Measurements from ENCODE around the gene ERFE.

The ERFE gene

DNA sequence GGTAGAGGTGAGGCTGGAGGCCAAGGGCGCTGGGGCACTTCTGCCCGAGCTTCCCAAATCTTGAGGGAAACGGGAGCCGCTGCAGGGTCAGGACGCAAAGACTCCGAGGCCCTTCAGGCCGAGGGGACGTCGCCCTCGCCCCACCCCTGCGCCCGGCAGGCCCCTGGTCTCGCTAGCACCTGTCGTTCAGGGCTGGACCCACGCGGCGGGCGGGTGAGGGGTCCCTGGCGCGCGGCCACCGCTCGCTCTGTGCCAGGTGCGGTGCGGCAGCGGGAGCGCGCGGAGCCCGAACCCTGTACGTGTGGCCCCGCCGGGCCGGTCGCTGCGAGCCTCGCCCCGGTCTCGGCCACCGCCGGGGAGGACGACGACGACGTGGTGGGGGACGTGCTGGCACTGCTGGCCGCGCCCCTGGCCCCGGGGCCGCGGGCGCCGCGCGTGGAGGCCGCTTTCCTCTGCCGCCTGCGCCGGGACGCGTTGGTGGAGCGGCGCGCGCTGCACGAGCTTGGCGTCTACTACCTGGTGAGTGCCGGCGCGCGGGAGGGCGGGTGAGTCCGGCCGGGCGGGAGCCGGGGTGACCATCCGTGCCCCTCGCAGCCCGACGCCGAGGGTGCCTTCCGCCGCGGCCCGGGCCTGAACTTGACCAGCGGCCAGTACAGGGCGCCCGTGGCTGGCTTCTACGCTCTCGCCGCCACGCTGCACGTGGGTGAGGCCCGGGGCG, 4.9 kb downstream of the ERFE start:
- Histone ChIP-seq H3K4me1 (ENCODE audit: control insufficient read depth, insufficient read depth, low read length) (no peaks in the 10 kb centered on the region), H3K36me3 (ENCODE audit: control insufficient read depth, insufficient read depth, low read length) (peaks cover 2% of the 10 kb centered on the region), H3K27me3 (ENCODE audit: control insufficient read depth, insufficient read depth, low read length) (peaks cover 38% of the 10 kb centered on the region), H3K9me3 (ENCODE audit: control insufficient read depth, insufficient read depth, low read length) (no peaks in the 10 kb centered on the region), H3K9ac (ENCODE audit: low read depth, low read length) (no peak overlapping the region), H3K4me3 (ENCODE audit: low read depth, low read length) (peak overlapping the region; percentile 30)

DNA sequence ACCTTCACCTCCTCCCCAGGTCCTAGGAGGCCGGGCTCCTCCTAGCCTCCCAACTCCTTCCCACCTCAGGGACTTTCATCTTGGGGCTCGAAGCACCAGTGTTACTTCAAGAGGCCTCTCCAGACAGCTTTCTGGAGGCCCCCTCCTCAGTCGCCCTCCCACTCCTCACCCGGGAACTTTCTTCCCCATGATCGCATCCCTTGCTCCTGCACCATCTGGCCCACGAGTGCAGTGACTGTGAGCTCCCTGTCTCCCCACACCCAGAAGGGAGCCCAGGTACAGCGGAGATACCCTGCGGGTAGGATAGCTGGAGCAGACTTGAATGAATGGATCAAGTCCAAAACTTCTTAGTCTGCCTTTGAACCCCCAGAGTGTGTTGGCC, 6.1 kb downstream of the ERFE start:
- peaks cover 30% of the 10 kb centered on the region for H3K27me3 ChIP-seq (ENCODE audit: control insufficient read depth, insufficient read depth, low read length)
- H3K9ac ChIP-seq (ENCODE audit: low read depth, low read length): no peak overlapping the region
- no peaks in the 10 kb centered on the region for H3K9me3 ChIP-seq (ENCODE audit: control insufficient read depth, insufficient read depth, low read length)
- peaks cover 2% of the 10 kb centered on the region for H3K36me3 ChIP-seq (ENCODE audit: control insufficient read depth, insufficient read depth, low read length)
- H3K4me3 ChIP-seq (ENCODE audit: low read depth, low read length): no peak overlapping the region
- no peaks in the 10 kb centered on the region for H3K4me1 ChIP-seq (ENCODE audit: control insufficient read depth, insufficient read depth, low read length)

- Histone ChIP-seq H3K9ac (ENCODE audit: low read depth, low read length) (no peak overlapping the region), H3K36me3 (ENCODE audit: control insufficient read depth, insufficient read depth, low read length) (peaks cover 2% of the 10 kb centered on the region), H3K4me1 (ENCODE audit: control insufficient read depth, insufficient read depth, low read length) (no peaks in the 10 kb centered on the region), H3K9me3 (ENCODE audit: control insufficient read depth, insufficient read depth, low read length) (no peaks in the 10 kb centered on the region), H3K27me3 (ENCODE audit: control insufficient read depth, insufficient read depth, low read length) (peaks cover 28% of the 10 kb centered on the region), H3K4me3 (ENCODE audit: low read depth, low read length) (no peak overlapping the region)
Observed at GRCh38 chr2:238165288-238165921, 6.6 kb downstream of the ERFE start.

DNA sequence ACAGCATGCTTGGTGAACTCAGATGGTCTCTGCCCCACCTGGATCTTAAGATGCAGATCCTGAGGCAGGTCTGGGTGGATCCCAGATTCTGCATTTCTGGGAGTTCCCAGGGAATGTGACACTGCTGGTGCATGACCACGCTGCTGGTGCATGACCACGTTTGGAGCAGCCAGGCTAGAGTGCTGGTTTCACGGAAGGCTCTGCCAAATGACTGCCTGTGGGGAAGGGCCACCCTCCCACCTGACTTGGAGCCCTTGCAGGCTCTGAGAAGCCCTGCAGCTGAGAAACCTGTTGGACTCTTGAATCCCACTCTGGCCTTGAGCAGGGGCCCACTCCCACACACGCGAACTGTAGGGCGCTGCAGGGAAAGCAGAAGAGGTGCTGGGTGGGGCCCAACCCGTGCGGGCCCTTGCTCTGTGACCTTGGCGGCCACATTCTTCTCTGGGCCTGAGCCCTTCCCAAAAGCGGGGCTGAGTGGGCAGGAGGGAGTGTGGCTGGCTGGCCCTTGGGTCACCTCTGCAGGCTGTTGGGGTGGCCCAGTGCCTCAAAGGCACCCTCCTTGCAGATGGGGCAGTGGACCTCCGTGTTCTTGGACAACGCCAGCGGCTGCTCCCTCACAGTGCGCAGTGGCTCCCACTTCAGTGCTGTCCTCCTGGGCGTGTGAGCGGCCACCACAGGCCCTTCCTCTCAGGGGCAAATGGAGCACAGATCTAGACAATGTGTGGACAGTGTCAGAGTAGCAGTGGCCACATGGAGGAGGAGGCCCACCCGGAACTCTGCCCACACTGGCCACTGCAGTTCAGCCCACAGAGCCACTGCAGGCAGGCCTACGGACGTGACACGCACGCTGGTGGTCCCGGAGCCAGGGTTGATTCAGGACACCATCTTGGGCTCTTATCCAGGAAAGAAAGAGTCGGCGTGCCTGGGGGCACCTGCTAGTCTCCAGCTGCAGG, 7.9 kb downstream of the ERFE start:
- H3K27me3 ChIP-seq (ENCODE audit: control insufficient read depth, insufficient read depth, low read length): peaks cover 24% of the 10 kb centered on the region
- H3K9me3 ChIP-seq (ENCODE audit: control insufficient read depth, insufficient read depth, low read length): no peaks in the 10 kb centered on the region
- H3K36me3 ChIP-seq (ENCODE audit: control insufficient read depth, insufficient read depth, low read length): peaks cover 2% of the 10 kb centered on the region
- no peaks in the 10 kb centered on the region for H3K4me1 ChIP-seq (ENCODE audit: control insufficient read depth, insufficient read depth, low read length)
- no peak overlapping the region for H3K4me3 ChIP-seq (ENCODE audit: low read depth, low read length)
- no peak overlapping the region for H3K9ac ChIP-seq (ENCODE audit: low read depth, low read length)

DNA sequence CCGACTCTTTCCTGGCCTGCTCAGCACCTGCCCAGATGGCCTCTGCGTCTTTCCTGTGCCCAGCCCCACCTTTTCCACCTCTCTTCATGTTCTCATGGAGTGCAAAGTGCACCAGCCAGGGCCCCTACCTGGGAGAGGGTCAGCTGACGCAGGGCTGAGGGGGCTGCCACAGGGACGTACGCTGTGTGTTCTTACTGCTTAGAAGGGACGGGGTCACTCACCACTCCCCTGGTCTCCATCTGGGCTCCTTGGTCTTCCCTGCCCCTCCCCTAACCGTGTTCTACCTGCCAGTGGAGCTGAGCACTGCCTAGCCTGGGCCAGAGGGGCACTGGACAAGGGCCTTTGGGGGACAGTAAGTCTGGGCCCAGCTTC, 8.6 kb downstream of the ERFE start:
- Histone ChIP-seq H3K9me3 (ENCODE audit: control insufficient read depth, insufficient read depth, low read length) (no peaks in the 10 kb centered on the region), H3K27me3 (ENCODE audit: control insufficient read depth, insufficient read depth, low read length) (peaks cover 23% of the 10 kb centered on the region), H3K36me3 (ENCODE audit: control insufficient read depth, insufficient read depth, low read length) (peaks cover 4% of the 10 kb centered on the region), H3K9ac (ENCODE audit: low read depth, low read length) (no peak overlapping the region), H3K4me1 (ENCODE audit: control insufficient read depth, insufficient read depth, low read length) (no peaks in the 10 kb centered on the region), H3K4me3 (ENCODE audit: low read depth, low read length) (no peak overlapping the region)

GRCh38 chr2:238167761-238168160, 9.0 kb downstream of the ERFE start:
- peaks cover 9% of the 10 kb centered on the region for H3K36me3 ChIP-seq (ENCODE audit: control insufficient read depth, insufficient read depth, low read length)
- no peak overlapping the region for H3K9ac ChIP-seq (ENCODE audit: low read depth, low read length)
- no peaks in the 10 kb centered on the region for H3K4me1 ChIP-seq (ENCODE audit: control insufficient read depth, insufficient read depth, low read length)
- H3K9me3 ChIP-seq (ENCODE audit: control insufficient read depth, insufficient read depth, low read length): no peaks in the 10 kb centered on the region
- no peak overlapping the region for H3K4me3 ChIP-seq (ENCODE audit: low read depth, low read length)
- H3K27me3 ChIP-seq (ENCODE audit: control insufficient read depth, insufficient read depth, low read length): peaks cover 19% of the 10 kb centered on the region

- no peaks in the 10 kb centered on the region for H3K9me3 ChIP-seq (ENCODE audit: control insufficient read depth, insufficient read depth, low read length)
- H3K27me3 ChIP-seq (ENCODE audit: control insufficient read depth, insufficient read depth, low read length): peaks cover 12% of the 10 kb centered on the region
- H3K36me3 ChIP-seq (ENCODE audit: control insufficient read depth, insufficient read depth, low read length): peaks cover 9% of the 10 kb centered on the region
- H3K4me3 ChIP-seq (ENCODE audit: low read depth, low read length): no peak overlapping the region
- no peak overlapping the region for H3K9ac ChIP-seq (ENCODE audit: low read depth, low read length)
- no peaks in the 10 kb centered on the region for H3K4me1 ChIP-seq (ENCODE audit: control insufficient read depth, insufficient read depth, low read length)
Observed at GRCh38 chr2:238168196-238169047, 9.7 kb downstream of the ERFE start.

DNA sequence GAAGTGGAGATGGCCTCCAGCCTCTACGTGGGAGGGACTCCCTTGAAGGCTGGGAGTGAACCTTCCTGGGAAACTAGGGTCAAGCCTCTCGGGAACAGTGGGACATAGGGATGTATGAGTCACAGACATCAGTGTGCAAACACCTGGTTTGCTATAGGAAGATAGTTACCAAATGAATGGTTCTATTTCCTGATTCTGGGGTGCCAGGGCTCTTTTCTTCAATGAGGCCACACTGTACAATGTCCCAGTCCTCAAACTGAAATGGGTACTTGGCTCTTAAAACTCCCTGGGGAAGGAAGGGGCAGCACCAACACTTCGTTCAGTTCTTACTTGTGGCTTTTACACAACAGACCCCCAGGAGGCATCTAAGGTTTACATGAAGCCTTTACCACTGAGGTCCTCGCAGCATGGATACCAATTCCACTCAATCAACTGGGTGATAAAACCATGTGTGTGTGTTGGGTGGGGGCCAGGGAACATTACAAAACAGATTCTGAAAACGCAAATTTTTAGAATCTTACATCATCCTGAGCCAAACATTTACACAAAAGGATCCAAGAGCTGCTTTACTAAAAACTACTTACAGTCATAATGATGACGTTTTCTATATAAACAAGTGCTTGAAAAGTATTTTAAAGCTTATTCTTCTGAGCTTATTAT, 10.4 kb downstream of the ERFE start:
- Histone ChIP-seq H3K9me3 (ENCODE audit: control insufficient read depth, insufficient read depth, low read length) (no peaks in the 10 kb centered on the region), H3K36me3 (ENCODE audit: control insufficient read depth, insufficient read depth, low read length) (peaks cover 10% of the 10 kb centered on the region), H3K4me3 (ENCODE audit: low read depth, low read length) (no peak overlapping the region), H3K4me1 (ENCODE audit: control insufficient read depth, insufficient read depth, low read length) (no peaks in the 10 kb centered on the region), H3K27me3 (ENCODE audit: control insufficient read depth, insufficient read depth, low read length) (peaks cover 7% of the 10 kb centered on the region), H3K9ac (ENCODE audit: low read depth, low read length) (no peak overlapping the region)

DNA sequence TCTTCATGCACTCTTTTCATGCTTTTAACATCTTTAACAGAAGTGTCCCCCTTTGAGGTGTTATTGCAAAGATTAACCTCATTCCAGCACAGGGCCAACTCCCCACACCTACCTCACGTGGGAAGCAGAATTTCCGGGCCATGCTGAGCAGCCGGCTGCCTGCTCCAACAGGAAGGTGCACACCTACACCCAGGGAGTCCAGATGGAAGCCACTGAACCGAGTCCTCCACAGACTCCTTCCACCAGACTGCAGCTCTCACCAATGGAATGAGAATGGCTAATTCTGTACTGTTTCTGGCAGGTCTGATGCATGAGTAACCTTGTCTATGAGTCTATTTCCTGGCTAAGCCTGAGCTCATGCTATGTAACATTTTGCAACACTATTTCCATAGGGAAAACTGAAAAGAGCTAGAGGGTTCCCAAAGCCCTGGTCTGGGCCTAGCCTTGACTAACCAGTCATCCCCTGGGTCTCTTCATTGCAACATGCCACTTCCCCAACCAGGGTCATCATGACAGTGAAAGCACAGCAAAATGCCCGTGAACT, 11.0 kb downstream of the ERFE start:
- H3K4me3 ChIP-seq (ENCODE audit: low read depth, low read length): no peak overlapping the region
- H3K9me3 ChIP-seq (ENCODE audit: control insufficient read depth, insufficient read depth, low read length): no peaks in the 10 kb centered on the region
- H3K36me3 ChIP-seq (ENCODE audit: control insufficient read depth, insufficient read depth, low read length): peaks cover 12% of the 10 kb centered on the region
- H3K9ac ChIP-seq (ENCODE audit: low read depth, low read length): no peak overlapping the region
- peaks cover 4% of the 10 kb centered on the region for H3K27me3 ChIP-seq (ENCODE audit: control insufficient read depth, insufficient read depth, low read length)
- no peaks in the 10 kb centered on the region for H3K4me1 ChIP-seq (ENCODE audit: control insufficient read depth, insufficient read depth, low read length)

GRCh38 chr2:238170386-238171071, 11.8 kb downstream of the ERFE start:
- H3K36me3 ChIP-seq (ENCODE audit: control insufficient read depth, insufficient read depth, low read length): peaks cover 12% of the 10 kb centered on the region
- H3K27me3 ChIP-seq (ENCODE audit: control insufficient read depth, insufficient read depth, low read length): no peaks in the 10 kb centered on the region
- no peak overlapping the region for H3K4me3 ChIP-seq (ENCODE audit: low read depth, low read length)
- no peaks in the 10 kb centered on the region for H3K9me3 ChIP-seq (ENCODE audit: control insufficient read depth, insufficient read depth, low read length)
- H3K4me1 ChIP-seq (ENCODE audit: control insufficient read depth, insufficient read depth, low read length): no peaks in the 10 kb centered on the region
- H3K9ac ChIP-seq (ENCODE audit: low read depth, low read length): no peak overlapping the region
